Cardiac fibroblast (primary cell): ENCODE measurements around the gene COQ2.

ENCODE experiments used
- DNase-seq, 2 donors: peaks; one replicate each; pipeline versions ENCODE4 v3.0.0 to v3.0.0-alpha.2; 2010; ENCODE audit warnings: low read depth in 2 of 2
- H3K4me3 ChIP-seq, 2 donors: replicated peaks in 1 of 2; 1 replicate in 1 of 2; 2 replicates in 1 of 2; pipeline ENCODE4 v1.5.1; 2011; ENCODE audit warnings: low read depth in 2 of 2, low read length in 2 of 2, mild to moderate bottlenecking in 2 of 2, moderate library complexity in 1 of 2
- CTCF ChIP-seq: IDR thresholded peaks from one replicate; pipeline ENCODE4 v1.5.1; 2011; ENCODE audit warnings: low read depth, mild to moderate bottlenecking, low read length, inconsistent platforms

The COQ2 gene

DNA sequence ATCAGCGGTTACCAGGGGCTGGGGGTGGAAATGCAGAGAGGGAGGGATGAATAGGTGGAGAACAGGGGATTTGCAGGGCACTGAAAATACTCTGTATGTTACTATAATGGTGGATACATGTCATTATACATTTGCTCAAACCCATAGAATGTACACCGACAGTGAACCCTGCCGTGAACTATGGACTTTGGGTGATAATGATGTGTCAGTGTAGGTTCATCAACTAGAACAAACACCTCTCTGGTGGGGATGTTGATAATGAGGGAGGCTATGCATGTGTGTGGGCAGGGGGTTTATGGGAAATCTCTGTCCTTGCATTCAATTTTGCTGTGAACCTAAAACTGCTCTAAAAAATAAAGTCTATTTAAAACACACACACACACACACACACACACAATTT lies 38.5 kb upstream of the COQ2 start:
- no peak overlapping the region for H3K4me3 ChIP-seq
- no peak for TF ChIP-seq CTCF
- no peak for DNase-seq

DNA sequence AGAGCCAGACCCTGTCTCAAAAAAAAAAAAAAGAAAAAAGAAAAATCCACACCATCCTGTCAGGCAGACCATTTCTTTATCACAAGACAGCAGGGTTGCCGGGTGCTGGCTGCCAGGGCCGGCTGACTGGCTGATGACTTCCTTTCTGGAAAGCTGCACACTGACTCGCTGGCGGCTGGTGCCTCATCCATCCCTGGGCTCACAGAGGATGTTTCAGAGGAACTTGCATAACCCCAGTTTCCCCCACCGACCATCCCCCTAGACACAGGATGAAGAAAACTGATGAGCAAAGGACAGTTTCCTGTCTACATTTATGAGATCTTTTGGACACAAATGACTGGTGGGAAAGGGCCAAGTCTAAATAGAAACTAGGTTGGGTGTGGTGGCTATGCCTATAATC lies 36.0 kb upstream of the COQ2 start:
- TF ChIP-seq CTCF: no peak
- peak; percentile 68 to 72 for DNase-seq
- no peak overlapping the region for H3K4me3 ChIP-seq

GRCh38 chr4:83318666-83319065 lies 34.1 kb upstream of the COQ2 start:
- no peak overlapping the region for H3K4me3 ChIP-seq
- TF ChIP-seq CTCF: no peak
- DNase-seq: no peak

GRCh38 chr4:83317671-83318070 lies 33.1 kb upstream of the COQ2 start:
- no peak overlapping the region for H3K4me3 ChIP-seq
- DNase-seq: no peak
- TF ChIP-seq CTCF: no peak

GRCh38 chr4:83316459-83317165 lies 32.0 kb upstream of the COQ2 start:
- peak in 1 of 2 donors; percentile 38 for DNase-seq
- no peak overlapping the region for H3K4me3 ChIP-seq
- TF ChIP-seq CTCF: no peak

DNA sequence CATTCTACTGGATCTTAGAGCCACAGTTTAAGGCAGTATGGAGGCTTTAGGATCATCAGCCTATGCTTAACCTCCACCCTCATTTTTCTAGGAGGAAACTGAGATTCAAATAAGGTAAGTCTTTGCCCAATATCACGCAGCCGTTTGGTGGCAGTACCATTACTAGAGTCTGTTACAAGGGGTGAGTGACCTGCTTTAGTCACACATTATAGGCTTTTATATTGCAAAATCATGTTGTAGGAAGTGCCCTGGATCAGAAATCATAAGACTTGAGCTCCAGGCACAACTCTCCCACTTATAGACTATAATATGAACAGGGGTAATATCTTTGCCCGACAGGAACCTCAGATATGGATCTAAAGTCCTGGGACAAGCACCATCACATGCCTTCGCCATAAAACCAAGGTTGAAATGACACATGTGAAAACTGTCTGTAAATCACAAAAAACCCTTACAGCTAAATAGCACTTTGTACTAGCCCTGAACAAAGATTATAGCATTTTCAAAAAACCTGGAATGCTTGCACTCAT lies 30.8 kb upstream of the COQ2 start:
- DNase-seq: no peak
- no peak overlapping the region for H3K4me3 ChIP-seq
- no peak for TF ChIP-seq CTCF

DNA sequence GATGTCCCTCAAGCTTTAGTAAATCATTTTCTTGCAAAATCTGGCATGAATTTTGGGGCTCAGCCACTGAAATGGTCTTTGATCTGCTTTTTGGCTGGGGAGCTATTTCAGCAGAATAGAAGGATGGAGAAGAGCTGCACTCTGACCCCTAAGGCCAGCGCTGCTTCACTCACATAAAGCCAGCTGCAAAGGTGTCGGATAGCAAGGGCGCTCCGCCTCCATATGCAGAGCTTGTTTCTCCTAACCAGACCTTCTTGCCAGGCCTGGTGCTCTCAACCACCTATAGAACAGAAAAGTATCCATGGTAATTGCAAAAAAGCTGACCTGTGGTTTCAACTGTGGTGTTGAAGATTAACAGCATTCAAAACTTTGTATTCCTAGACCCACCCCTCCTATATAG lies 24.1 kb upstream of the COQ2 start:
- TF ChIP-seq CTCF: no peak
- no peak overlapping the region for H3K4me3 ChIP-seq
- DNase-seq: no peak
